ENCODE measurements around the gene DGCR2. TPM values are rescaled to one million over a fixed set of nuclear protein-coding genes. Genes with fewer than 3 reads are reported as not detected.
"Not testable (repeated sequence)": the region's sequence is repeated elsewhere in the genome, so short reads cannot be mapped to it uniquely, and the experiment has no call there.

Gene DGCR2
- total RNA-seq, 1 donor from 2014 or later = 30.5 TPM

DNA sequence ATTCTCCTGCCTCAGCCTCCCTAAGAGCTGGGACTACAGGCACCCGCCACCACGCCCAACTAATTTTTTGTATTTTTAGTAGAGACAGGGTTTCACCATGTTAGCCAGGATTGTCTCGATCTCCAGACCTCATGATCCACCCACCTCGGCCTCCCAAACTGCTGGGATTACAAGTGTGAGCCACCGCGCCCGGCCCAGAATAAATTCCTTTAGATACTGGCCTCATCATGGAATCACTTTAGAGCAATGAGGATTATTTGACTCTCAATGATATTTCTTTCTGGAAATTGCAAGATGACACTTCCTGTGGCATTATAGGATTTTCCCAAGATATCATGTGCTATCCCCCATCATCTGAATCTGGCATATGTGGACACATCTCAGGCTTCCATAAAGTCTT, 108.8 kb downstream of the DGCR2 start:
- not testable (repeated sequence) for DNase-seq (ENCODE audit: low spot score); ATAC-seq

DNA sequence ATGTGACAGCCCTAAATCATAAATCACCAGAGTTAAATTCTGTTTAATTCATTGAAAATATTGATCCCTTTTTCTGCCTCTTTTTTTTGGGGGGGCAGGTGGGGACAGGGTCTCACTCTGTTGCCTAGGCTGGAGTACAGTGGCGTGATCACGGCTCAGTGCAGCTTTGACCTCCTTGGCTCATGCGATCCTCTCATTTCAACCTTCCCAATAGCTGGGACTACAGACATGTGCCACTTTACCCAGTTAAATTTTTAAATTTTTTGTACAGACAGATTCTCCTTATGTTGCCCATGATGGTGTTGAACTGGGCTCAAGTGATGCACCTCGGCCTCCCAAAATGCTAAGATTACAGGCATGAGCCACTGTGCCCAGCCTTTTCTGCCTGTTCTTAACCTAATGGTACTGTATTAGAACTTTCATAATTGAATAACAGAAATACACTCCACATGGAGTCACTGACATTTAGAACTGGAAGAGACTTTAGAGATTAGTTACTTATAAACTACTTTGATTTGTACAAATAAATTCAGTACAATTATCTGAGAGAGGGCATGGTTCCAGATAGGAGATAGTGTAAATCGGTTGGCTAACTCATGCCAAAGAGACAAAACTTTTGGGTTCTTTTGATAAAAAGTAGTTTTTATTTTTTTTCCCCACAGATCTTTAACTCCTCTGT, 109.8 kb downstream of the DGCR2 start:
- DNase-seq (ENCODE audit: low spot score) (peak; percentile 38), ATAC-seq (peak; percentile 92)

DNA sequence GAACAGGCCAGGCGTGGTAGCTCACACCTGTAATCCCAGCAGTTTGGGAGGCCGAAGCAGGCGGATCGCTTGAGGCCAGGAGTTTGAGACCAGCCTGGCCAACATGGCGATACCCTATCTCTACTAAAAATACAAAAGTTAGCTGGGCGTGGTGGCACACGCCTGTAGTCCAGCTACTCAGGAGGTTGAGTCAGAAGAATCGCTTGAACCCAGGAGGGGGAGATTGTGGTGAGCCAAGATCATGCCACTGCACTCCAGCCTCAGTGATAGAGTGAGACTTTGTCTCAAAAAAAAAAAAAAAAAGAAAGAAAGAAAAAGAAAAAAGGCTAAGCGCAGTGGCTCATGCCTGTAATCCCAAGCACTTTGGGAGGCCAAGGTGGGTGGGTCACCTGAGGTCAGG, 110.6 kb downstream of the DGCR2 start:
- not testable (repeated sequence) for DNase-seq (ENCODE audit: low spot score); ATAC-seq

DNA sequence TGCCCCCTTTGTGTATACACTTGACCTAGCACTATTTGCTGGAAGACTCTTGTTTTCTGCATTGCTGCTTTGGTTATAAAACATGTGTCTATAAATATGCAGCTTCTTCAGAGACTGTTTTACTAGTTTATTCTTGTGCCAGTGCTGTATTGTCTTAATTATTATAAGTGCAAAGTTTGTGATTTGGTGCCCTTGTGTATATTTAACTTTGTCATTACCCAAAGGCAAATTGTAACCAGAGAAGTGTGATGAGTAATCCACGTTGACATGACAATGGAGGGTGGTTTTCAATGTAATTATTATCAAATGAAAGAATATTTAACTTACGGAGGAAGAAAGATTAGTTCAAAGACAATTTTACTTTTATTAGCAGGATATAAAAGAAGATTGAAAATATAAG, 111.1 kb downstream of the DGCR2 start:
- ATAC-seq (no peak), DNase-seq (ENCODE audit: low spot score) (no peak)

DNA sequence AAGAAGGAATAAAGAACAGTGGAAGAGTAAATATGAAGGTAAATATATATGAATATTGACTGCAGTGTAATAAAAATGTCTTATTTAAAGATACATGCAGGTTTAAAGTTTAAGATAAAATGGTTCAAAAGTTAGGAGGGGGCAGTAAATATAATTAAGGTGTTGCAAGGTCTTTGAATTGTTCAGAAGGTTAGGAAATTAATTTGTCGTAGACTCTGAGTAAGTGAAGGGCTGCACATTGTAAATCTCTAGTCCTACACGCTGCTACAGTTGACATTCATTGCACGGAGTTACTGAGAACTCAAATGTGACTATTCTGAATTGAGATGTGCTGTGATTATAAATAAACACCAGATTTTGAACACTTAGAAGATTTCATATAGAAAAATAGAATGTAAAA, 116.3 kb downstream of the DGCR2 start:
- no peak for ATAC-seq
- DNase-seq (ENCODE audit: low spot score) = no peak

DNA sequence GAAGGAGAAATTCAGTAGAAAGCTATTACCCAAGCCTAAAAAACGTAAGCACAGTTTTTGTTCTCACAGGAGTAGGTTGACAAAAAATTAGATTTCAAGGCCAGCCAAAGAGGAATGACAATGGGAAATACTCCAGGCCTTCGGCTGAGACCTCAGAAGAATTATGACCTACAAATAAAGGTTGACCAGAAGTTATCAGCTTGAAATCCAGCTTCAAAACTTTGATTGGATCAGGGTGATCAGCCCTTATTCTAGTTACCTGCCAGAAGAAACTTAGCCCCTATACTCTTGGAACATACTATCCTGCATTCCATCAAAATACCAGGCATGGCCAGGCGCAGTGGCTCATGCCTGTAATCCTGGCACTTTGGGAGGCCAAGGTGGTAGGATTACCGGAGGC, 117.7 kb downstream of the DGCR2 start:
- ATAC-seq (no peak), DNase-seq (ENCODE audit: low spot score) (no peak)

DNA sequence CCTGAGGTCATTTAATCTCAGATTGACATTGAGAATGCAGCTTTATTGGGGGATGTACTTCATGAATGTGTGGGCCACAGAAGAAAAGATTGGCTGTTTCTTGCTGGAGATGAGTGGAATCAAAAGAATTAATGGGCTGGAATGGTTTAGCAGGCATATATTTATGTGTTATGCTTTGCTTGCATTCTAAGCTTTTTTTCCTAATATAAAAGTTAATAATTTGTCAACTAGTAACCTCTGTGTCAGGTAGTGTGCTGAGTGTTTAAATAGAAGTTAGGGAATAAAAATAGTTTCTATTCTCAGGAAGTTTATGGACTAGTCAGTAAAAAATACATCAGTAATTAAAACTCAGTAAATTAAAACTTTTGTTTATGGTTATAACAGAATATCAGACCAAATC, 118.7 kb downstream of the DGCR2 start:
- peak; percentile 59 for ATAC-seq
- DNase-seq (ENCODE audit: low spot score) = no peak

DNA sequence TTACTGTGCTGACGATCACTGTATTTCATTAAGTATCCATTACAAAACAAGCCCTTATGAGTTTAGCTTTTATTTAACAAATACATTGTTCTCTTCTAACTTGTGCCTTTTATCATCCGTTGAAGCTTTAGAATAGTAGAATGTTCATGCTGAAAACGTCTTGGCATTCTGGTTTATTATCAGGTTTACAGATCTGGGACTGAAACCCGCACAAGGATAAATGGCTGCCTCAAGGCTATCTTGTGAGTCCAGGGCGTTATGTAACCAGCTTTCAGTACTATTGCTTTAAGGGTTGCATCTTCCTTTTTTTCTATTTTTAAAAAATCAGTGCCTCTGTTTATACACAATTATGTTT, 119.6 kb downstream of the DGCR2 start:
- ATAC-seq = no peak
- DNase-seq (ENCODE audit: low spot score) = no peak

DNA sequence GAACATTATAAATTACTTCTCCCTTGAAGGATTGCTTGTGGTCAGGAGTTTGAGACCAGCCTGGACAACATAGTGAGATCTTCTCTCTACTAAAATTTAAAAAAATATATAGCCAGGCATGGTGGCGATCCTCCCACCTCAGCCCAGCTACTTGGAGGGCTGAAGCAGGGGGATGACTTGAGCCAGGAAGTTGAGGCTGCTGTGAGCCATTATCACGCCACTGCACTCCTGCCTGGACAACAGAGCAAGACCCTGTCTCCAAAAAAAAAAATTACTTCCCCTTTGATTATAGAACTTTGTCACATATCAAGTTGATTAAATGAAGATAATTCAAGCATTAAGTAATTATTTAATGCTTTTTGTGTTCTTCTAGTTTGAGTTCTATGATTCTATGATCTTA, 121.0 kb downstream of the DGCR2 start:
- DNase-seq (ENCODE audit: low spot score) (peak; percentile 14), ATAC-seq (no peak)

DNA sequence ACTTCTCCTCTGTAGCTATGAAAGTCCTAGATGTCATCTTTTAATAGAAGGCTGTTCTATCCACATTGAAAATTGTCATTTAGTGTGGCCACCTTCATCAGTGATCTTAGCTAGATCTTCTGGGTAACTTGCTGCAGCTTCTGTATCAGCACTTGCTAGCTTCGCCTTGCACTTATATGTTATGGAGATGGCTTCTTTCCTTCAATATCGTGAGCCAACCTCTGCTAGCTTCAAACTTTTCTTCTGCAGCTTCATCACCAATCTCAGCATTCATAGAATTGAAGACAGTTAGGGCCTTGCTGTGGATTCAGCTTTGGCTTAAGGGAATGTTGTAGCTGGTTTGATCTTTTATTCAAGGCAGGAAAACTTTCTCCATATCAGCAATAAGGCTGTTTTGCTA, 122.1 kb downstream of the DGCR2 start:
- not testable (repeated sequence) for ATAC-seq; DNase-seq (ENCODE audit: low spot score)

DNA sequence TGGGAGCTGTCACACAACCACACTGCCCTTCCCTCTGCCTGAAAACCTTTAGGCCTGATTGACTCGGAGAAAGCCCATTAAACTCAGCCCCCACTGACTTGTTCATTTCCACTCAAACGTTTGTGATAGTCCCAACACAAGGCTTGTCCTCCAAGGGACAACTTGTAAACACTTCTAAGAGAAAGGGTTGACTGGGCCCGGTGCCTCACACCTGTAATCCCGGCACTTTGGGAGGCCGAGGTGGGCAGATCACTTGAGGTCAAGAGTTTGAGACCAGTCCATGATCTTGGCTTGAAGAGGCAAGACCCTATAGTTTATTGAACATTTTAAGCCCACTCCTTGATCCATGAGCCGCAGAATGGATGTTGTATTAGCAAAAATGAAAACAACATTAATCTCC, 122.8 kb downstream of the DGCR2 start:
- ATAC-seq = no peak
- DNase-seq (ENCODE audit: low spot score) = peak; percentile 27

DNA sequence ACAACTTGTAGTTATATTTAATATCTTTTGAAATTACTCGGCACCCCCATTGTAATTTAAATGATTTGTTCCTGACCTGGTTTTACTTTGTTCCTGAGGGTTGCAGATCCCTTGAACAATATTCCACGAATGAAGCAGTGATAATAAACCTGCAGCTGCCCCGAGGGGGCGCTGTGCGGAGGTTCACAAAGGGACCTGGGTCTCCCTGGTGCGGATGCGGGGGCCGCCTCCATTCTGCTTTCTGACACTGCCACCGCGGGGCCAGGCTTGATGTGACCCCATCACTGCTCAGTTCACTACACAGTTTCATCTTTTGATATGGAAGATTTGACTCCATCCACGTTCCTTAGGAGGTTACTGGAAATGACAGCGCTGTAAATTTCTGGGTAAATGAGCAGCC, 123.2 kb downstream of the DGCR2 start:
- DNase-seq (ENCODE audit: low spot score) (peak; percentile 14), ATAC-seq (no peak)

DNA sequence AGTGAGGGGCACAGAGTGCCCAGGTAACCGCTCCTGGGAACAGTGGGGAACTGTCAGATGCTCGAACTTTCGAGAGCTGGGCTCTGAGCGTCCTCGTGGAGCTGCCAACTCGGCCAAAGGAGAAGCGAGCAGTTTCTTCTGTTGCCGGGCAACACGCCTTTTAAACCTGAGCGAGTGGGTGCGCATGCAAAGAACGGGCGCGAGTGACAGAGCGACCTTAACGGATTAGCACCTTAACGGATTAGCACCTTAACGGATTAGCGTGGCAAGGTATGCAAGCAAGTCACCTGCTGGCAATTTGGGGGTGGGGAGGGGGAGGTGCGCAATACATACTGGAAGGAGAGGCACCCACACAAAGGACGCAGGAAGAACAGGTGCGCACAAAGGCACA, 124.3 kb downstream of the DGCR2 start:
- ATAC-seq (no peak), DNase-seq (ENCODE audit: low spot score) (peak; percentile 45)

DNA sequence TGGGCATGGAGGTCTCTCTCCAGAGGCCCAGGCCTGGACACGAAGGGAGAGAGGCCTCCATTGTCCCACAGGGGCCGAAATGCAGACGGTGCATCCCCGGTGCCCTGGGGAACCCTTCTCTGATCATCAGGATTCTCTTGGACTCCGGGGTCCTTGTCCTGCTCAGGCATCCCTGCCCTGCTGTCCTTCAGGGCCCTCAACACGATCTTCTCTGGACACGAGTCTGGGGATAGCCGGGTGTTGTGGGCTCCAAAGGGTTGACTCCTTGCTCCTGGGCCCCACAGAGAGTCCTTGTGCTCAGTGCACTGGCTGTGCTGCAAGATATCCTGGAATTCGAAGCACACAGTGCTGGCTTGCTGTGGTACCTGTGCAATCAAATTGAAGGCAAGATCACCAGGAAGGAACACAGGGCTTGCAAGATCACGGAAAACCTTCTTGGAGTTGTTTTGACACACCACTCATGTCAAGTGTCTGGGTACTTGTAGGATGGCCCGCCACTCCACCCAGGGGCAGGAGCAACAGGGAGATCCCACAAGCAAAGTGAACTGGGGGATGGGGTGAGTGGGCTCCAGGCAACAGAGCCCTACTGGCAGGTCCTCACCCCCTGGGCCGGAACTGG, 124.8 kb downstream of the DGCR2 start:
- peak; percentile 29 for DNase-seq (ENCODE audit: low spot score)
- no peak for ATAC-seq

DNA sequence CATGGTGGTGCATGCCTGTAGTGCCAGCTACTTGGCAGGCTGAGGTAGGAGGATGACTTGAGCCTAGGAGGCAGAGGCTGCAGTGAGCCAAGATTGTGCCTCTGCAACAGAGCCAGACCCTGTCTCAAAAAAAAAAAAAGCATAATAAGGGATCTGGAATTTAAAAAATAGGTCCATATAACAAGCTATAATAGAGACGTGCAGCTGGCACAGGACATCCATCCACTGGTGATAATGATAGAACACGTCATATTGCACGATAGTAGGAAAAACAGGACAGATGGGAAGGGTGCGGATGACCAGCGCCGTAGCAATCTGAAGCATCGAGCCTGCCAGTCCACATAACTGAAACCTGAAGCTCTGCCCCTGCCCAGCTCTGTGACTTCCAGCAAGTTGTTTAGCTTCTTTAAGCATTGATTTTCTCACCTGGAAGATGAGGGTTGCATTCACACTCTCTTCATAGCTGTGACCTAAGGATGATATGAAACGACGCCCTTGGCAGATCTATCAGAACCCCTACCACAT, 125.8 kb downstream of the DGCR2 start:
- no peak for ATAC-seq
- DNase-seq (ENCODE audit: low spot score) = no peak

DNA sequence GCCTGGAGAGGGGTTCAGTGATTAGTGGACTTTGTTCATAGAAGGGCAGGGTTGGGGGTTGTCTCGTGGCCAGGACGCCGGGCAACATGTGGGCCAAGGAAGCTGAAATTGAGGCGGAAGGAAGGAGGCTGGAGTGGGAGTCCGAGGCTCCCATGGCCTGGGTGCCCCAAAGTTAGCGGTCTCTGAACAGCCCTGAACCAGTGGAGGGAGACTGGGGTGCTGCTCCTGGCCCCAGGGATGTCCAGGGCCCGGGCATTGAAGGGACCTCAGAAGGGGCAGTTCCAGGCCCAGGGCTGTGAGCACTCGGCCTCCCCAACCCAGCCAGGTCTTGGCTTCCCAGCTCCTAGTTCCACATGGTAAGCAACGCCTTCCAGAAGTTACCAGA, 126.9 kb downstream of the DGCR2 start:
- no peak for ATAC-seq
- DNase-seq (ENCODE audit: low spot score) = peak; percentile 34

DNA sequence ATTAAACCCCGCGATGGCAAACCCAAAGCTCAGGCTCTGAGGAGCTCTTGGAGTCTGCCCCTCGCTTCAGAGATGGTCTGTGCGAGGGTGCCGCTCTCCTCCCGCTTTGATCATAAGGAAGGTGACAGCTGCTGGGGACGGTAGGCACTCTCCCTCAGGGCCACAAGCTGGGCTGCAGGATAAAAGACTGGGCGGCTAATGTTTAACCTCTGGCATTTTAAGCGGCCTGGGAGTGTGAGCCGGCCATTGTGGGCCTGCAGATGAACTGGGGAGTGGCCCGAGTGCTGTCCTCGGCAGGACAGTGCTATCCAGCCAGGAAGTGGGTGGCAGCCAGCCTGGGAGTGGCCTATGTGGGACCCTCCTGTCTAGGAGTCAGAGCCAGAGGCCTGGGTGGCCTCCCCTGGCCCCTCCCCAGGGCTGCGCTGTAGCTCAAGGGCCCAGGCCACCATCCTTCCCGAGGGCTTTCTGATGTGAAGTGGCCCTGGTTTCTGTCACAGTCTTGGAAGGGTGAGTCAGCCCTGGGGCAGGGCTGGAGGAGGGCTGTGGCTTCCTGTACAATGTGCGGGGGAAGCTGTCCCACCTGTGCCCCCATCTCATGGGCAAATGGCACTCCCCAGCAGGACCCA, 127.4 kb downstream of the DGCR2 start:
- DNase-seq (ENCODE audit: low spot score) = peak; percentile 60

DNA sequence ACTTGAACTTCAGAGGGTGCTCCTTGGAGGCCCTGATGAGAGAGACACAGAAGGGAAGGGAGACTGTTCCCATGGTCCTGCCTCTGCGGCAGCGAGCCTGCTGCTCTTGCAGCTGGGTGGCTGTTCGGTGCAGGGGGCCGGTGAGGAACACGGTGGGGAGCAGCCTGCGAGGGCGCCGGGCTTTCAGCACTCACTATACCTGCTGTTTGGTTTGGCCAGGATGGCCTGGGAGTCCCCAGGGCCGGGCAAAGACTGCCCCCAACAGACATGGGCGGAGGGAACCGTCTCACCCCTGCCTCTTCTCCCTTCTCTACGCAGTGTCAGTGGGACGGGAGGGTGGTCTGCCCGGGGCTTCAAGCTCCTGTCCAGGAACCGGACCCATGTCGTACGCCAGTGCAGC, 128.2 kb downstream of the DGCR2 start:
- DNase-seq (ENCODE audit: low spot score) = peak; percentile 37
- ATAC-seq = no peak

More for the DNA sequence above, 127.4 kb downstream of the DGCR2 start:
- ATAC-seq = peak; percentile 87

DNA sequence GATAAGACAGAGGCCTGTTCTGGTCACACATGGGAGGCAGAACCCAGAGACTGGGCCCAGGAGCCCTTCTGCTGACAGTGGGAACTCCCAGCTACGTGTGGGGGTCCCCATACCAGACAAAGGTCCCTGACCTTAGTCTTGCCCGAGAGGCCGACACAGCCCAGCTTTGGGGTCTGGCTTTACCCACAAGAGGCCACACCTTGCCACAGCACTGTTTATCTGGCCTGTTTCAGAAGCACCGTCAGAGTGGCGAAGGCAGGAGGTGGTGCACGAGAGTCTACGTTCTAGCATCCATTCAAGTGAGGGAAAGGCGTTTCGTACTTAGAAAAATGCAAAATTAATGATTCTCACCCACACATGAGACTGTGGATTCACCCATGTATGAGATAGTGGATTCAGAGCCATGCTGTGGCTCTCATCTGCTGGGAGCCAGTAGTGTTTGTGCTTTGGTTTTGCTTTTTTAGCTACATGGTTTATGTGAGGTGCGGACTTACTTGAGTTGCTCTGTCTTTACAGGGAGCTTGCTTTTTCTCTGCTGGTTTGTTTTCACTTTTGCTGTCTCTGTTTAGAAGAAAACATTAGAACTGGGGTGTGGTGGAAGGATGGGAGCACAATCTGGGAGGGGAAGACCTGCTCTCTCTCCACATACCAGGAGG, 129.5 kb downstream of the DGCR2 start:
- no peak for DNase-seq (ENCODE audit: low spot score)
- no peak for ATAC-seq

DNA sequence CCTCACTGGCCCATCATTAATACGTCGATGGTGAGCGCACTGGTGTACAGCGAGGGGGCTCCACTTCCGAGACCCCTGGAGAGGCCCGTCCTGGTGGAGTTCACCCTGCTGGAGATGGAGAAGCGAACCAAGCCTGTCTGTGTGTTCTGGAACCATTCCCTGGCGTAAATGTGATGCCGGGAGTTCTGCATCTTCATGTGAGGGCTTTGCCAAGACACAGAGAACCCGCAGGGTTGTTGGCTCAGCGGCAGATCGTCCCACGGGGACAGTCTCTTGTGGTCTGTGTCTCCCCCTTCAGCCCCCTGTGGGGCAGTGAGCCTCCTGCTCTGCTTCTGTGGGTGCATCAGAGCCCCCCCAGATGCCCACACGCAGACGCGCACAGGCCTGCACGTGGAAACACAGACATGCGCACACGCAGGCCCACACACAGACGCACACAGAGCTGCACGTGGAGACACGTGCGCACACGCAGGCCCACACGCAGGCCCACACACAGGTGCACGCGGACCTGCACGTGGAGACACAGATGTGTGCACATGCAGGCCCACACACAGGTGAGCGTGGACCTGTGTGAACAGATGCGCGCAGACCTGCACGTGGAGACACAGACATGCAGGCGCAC, 130.3 kb downstream of the DGCR2 start:
- ATAC-seq (no peak), DNase-seq (ENCODE audit: low spot score) (peak; percentile 35)

DNA sequence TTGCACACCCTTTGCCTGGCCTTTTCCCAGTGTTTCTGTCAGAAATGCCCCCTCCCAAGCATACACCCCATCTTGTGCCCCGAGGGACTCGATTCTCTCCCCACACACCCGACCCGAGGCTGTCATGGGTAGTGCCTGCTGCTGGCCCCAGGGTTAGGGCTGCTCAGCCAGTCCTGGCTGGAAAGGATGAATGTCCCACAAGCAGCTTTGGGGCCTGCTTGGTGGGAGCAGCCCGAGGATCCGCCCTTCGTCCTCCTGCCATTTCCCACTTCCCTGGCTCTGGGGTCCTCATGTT, 131.1 kb downstream of the DGCR2 start:
- DNase-seq (ENCODE audit: low spot score) = peak; percentile 39
- no peak for ATAC-seq

Measured in left lobe of liver (tissue), 2 donors.